HG03354 (cell line): ENCODE results near the gene HTR1D.
"Not testable (repeated sequence)": the region's sequence is repeated elsewhere in the genome, so short reads cannot be mapped to it uniquely, and the experiment has no call there.

Experiments used
- ATAC-seq: cut with Tn5 transposase; IDR thresholded peaks from one replicate; pipeline ENCODE4 v1.9.1; 2021; ENCODE audit warnings: mild to moderate bottlenecking; ENCODE audit not compliant: unreplicated experiment, poor library complexity, severe bottlenecking

The HTR1D gene

GRCh38 chr1:23222331-23222730 lies 5.0 kb upstream of the HTR1D start:
- no peak for ATAC-seq

- ATAC-seq: no peak
Observed at GRCh38 chr1:23221107-23221506, 3.8 kb upstream of the HTR1D start.

GRCh38 chr1:23216771-23217420 lies 406 bp downstream of the HTR1D start:
- no peak for ATAC-seq

DNA sequence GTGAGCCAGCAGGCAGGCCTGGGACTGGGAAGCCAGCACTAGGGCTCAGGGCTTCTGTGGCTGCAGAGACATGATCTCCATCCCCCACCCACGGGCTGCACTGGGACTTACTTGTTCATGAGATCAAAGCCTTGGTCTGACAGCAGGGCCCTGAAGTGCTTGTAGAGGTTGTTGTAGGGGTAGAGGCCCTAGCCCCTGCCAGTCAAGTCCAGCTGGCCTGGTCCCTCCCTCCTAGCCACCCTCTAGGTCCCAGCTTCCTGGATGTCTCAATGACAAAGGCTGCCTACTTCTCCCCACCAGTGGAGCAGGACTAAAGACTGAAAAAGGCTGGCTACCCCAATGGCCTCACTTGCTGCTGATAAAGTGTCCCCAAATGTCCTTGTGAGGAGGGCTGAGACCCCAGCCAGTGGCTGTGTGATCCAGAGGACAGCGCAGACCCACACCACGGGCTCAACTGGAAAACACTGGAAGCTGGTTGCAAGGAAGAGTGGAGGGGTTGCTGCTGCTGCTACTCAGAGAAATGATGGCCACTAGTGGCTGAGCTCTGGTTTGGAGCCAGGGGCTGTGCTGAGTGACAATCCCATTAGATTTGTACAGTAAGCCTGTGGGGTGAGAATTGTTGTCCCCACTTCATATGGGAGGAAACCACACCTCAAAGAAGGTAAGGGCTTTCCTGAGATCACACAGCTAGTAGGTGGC lies 1.4 kb downstream of the HTR1D start:
- no peak for ATAC-seq

GRCh38 chr1:23215291-23215690 lies 2.0 kb downstream of the HTR1D start:
- no peak for ATAC-seq

- no peak for ATAC-seq
Observed at GRCh38 chr1:23214640-23215039, 2.7 kb downstream of the HTR1D start.

- no peak for ATAC-seq
Observed at GRCh38 chr1:23211955-23212354, 5.3 kb downstream of the HTR1D start.

GRCh38 chr1:23210963-23211362 lies 6.3 kb downstream of the HTR1D start:
- ATAC-seq: no peak

DNA sequence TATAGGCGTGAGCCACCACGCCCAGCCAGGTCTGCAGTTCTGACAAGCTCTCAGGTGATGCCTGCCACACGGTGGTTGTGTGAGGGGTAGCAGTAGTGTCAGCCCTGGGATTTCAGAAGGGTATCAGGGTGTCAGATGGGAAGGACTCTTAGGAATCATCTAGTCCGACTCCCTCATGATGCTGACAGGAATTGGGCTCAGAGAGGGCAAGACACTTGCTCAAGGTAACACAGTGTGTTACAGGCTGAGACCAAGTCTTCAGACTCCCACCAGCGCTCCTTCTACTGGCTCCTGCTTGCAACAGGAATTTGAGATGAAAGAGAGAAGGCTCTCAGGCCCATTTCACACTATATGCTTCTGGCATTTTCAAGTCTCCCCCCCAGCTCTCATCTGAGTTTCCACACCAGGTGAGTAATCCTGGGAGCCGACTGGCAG lies 6.9 kb downstream of the HTR1D start:
- ATAC-seq: no peak

- no peak for ATAC-seq
Observed at GRCh38 chr1:23209770-23210169, 7.5 kb downstream of the HTR1D start.

DNA sequence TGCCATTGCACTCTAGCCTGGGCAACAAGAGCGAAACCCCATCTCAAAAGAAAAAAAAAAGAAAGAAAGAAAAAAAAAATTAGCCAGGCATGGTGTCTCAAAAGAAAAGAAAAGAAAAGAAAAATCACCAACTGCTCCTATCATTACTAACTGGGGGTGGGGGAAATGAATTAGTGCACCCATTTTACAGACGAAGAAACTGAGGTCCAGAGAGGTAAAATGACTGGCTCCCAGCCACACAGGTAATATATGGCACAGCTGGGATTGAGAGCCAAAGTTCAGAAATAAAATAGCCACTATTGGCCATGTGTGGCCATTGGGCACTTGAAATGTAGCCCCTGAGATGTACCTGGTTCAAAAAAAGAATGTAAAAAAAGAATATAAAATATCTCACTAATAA lies 8.8 kb downstream of the HTR1D start:
- ATAC-seq: no peak

GRCh38 chr1:23207733-23208132 lies 9.6 kb downstream of the HTR1D start:
- not testable (repeated sequence) for ATAC-seq

DNA sequence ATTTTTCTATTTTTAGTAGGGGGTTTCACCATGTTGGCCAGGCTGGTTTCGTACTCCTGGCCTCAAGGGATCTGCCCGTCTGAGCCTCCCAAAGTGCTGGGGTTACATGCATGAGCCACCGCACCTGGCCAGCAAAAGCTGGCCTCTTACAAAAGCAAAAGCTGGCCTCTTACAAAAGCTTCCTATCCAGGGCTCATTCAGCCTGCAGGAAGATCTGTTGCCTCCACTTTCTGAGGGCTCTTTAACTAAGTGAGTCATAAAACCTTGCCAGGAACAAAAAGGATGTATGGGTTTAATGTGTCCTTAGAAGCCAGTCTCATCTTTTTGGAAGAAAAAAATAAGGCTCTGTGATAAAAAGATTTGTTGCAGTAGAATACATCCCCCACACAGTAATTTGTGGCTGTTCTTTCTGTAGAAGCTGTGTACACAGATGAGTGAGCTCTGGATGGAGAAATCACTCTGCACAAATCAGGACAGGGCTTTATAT lies 15.0 kb downstream of the HTR1D start:
- ATAC-seq: no peak

GRCh38 chr1:23200883-23201282 lies 16.4 kb downstream of the HTR1D start:
- ATAC-seq: no peak

DNA sequence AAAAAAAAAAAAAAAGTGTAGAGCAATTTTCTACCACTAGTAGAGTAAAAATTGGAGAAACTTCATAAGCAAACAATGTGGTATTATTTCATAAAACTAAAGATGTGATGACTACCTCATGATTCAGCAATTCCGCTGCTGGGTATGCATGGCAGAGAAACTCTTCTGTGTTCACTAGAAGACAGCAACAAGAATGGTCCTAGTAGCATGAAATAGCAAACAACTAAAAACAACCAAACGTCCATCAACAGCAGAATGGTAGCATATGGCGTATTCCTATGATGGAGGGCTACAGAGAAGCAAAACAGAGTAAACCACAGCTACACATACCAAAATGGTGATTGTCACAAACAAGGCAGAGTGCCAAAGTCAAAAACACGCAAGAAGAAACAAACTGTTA lies 18.9 kb downstream of the HTR1D start:
- ATAC-seq: no peak

DNA sequence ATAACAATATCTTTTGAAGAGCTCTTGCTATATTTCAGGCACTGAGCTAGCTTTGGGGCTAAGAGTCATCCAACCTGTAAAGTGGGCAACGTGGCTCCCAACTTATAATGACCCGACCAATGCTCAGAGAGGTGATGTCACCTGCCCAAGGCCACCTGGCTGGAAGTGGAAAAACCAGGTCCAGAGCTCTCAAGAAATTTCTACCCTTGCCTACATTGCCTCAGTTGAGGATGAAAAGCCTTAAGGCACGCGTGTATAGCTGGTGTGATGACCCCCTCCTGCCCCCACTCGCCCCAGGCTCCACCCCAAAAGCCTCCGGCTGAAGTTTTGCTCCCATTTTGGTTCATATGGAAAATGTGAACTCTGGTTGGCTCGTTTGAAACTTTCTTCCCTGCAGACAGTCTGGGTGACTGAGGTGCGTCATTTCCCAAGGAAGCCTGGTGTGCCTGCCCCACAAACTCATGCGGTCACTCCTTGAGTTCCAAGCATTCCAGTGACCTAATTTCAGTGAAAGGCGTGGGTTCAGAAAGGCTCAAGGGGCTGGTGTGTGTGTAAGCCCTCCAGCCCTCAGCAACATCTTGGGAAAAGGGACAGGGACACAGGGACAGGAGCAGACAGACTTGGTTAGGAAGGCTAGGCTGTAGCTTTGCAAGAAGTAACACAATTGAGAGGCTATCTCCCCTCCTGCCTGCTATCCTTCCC lies 20.5 kb downstream of the HTR1D start:
- ATAC-seq: no peak

DNA sequence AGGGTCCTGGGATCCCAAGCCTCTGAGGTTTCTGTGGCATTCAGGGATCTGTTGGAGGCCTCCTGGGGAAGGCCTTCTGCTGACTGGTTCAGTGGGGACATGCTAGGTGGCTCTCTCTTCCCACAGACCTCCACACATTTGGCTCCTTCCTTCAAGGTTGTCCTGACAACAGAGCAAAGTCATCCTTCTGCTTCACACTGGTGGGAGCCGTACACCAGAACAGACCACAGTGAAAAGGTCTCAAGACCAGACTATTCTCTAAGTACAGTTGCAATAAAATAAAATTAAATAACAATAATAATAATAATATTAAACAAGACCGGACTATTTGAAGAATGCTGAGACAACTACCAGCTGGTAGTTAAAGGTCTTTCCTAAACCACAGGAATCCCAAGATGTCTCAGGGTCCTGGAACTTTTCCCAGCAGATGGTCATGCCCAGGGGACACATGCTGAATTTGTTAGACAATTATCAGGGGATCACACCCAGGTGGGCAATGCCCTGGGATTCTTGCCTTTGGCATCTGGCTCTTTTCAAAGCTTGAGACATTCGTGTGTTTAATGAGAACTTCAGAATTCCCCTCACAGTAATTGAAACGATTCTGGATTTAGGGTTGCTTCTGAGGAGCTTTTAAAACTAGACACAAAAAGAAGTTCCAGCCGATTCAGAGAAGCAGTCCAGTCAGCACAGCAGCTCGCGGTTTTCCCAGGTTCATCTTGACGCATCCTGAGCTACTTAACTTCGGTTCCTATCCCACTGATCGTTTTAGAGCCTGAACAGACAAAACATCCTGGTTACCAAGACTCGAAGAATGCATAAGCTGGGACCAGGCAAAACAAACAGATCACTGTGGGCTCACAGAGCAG lies 22.9 kb downstream of the HTR1D start:
- ATAC-seq: no peak

GRCh38 chr1:23193391-23194118 lies 23.7 kb downstream of the HTR1D start:
- no peak for ATAC-seq

DNA sequence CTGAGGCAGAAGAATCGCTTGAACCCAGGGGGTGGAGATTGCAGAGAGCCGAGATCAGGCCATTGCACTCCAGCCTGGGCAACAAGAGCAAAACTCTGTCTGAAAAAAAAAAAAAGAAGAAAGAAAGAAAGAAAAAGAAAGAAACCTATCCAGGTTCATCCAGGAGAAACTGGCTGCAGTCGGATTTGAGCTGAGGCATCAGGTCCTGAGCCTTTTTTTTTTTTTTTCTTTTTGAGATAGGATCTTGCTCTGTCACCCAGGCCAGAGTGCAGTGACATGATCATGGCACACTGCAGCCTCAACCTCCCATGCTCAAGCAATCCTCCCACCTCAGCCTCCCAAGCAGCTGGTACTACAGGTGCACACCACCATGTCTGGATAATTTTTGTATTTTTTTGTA lies 26.1 kb downstream of the HTR1D start:
- no peak for ATAC-seq
